ENCODE results near the gene PLA2G4E. TPM values are rescaled to one million over a fixed set of nuclear protein-coding genes. Genes with fewer than 3 reads are reported as not detected.
A peak's percentile ranks its signal among the peaks of the same experiment; 100 is the strongest.

PLA2G4E gene
- total and polyA plus RNA-seq, 9 of the 15 experiments (the other 6 are each of a cell fraction or from before 2014, with no cell fraction given): 0.03 TPM; not detected in 8

DNA sequence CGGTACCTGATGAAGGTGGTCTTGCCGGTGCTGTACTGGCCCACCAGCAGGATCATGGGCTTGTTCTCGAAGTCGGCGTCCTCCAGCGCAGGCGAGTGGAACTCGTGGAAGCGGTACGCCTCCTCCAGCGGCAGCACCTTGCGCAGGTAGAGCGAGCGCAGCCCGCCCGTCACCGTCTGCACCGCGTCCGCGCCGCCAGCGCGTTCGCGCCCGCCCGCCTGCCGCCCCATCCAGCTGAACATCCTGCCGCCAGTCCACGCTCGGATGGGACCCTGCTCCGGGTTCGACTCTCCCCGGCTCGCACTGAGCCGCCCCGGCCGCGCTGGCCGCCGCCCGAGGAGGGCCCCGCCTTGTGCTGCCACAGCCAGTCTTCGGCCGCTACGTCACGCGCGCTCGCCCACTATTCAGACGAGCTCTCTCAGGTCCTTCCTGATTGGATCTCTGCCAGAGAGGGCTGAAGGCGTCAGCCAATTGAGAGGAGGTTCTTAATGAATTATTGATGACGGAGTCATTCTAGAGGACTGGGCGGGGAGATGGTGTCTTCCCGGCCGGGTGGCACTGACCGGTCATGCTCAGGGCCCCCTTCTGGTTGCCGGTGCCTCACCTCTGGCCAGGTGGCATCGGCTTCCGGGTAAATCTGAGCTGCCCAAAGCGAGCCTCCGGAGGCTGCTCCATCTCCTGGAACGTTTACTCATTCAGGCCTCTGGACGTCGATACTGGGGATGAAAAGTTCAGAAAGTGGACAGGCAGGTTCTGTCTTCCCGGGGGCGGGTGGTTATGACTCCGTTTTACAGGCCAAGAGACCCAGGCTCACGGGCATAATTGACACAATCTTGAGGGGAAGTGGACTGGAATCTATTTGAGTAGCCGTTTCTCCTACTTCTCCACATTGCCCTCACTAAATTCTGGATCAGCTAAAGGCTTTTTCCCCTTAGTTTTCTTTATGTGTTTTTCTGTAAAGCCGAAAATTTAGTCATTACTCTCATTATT lies 48.3 kb downstream of the PLA2G4E start, which contains the start of gene EHD4 (continued):
- TF ChIP-seq ZBTB5 (IDR thresholded peaks at IDR 0.05): no peak
- no peak for TF ChIP-seq FOXA1 (IDR thresholded peaks at IDR 0.05; ENCODE audit: borderline replicate concordance)
- peak; percentile 66 for TF ChIP-seq TAF9B (IDR thresholded peaks at IDR 0.05; ENCODE audit: partially characterized antibody)
- TF ChIP-seq ATF1 (CRISPR knock-in tag; IDR thresholded peaks at IDR 0.05): peak; percentile 66
- TF ChIP-seq ATF1 (tag; IDR thresholded peaks at IDR 0.05): peak; percentile 98
- TF ChIP-seq FOXK2 (conservative IDR thresholded peaks at IDR 0.05 in 1 of 2, IDR thresholded peaks at IDR 0.05 in 1 of 2; ENCODE audit: low read depth in 2 of 2): no peak
- TF ChIP-seq ADNP (tag; IDR thresholded peaks at IDR 0.05): no peak
- TF ChIP-seq, protein P1, sequence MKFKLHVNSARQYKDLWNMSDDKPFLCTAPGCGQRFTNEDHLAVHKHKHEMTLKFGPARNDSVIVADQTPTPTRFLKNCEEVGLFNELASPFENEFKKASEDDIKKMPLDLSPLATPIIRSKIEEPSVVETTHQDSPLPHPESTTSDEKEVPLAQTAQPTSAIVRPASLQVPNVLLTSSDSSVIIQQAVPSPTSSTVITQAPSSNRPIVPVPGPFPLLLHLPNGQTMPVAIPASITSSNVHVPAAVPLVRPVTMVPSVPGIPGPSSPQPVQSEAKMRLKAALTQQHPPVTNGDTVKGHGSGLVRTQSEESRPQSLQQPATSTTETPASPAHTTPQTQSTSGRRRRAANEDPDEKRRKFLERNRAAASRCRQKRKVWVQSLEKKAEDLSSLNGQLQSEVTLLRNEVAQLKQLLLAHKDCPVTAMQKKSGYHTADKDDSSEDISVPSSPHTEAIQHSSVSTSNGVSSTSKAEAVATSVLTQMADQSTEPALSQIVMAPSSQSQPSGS (CRISPR knock-in tag; IDR thresholded peaks at IDR 0.05): no peak
- TF ChIP-seq NCOR1 (IDR thresholded peaks at IDR 0.05): no peak
- TF ChIP-seq GATAD2B (IDR thresholded peaks at IDR 0.05; ENCODE audit: borderline replicate concordance): 0 out of 2 replicates have a peak, but pooled peaks have one; percentile 49
- no peak for TF ChIP-seq CCAR2 (IDR thresholded peaks at IDR 0.05; ENCODE audit: low read depth, low read length)
- TF ChIP-seq, protein P2, sequence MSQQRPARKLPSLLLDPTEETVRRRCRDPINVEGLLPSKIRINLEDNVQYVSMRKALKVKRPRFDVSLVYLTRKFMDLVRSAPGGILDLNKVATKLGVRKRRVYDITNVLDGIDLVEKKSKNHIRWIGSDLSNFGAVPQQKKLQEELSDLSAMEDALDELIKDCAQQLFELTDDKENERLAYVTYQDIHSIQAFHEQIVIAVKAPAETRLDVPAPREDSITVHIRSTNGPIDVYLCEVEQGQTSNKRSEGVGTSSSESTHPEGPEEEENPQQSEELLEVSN (IDR thresholded peaks at IDR 0.05; ENCODE audit: borderline replicate concordance in 1 of 2, extremely low read depth in 1 of 2, insufficient read depth in 1 of 2, insufficient read length in 1 of 2, low read depth in 1 of 2, low read length in 1 of 2, poor library complexity in 1 of 2, severe bottlenecking in 1 of 2): peak; percentile 30 to 69
- TF ChIP-seq BACH1 (tag; IDR thresholded peaks at IDR 0.05): no peak
- TF ChIP-seq RBM22 (IDR thresholded peaks at IDR 0.05; ENCODE audit: low read depth, low read length, poor library complexity, severe bottlenecking): no peak
- no peak for TF ChIP-seq ZNF184 (CRISPR knock-in tag; IDR thresholded peaks at IDR 0.05)
- TF ChIP-seq KLF6 (CRISPR knock-in tag; IDR thresholded peaks at IDR 0.05; ENCODE audit: borderline replicate concordance): no peak
- TF ChIP-seq RFX7 (CRISPR knock-in tag; IDR thresholded peaks at IDR 0.05): no peak
- 0 out of 2 replicates have a peak, but pooled peaks have one; percentile 46 for TF ChIP-seq KDM2B (CRISPR knock-in tag; IDR thresholded peaks at IDR 0.05)
- peak; percentile 90 for TF ChIP-seq ATF7 (IDR thresholded peaks at IDR 0.05)
- no peak for TF ChIP-seq CBX8 (IDR thresholded peaks at IDR 0.05; ENCODE audit: borderline replicate concordance, extremely low read depth, low read depth, low read length, poor library complexity, severe bottlenecking)
- no peak for TF ChIP-seq NBN (IDR thresholded peaks at IDR 0.05; ENCODE audit: low read depth)
- no peak for TF ChIP-seq SRSF9 (IDR thresholded peaks at IDR 0.05; ENCODE audit: borderline replicate concordance, low read depth, low read length)
- no peak for TF ChIP-seq PTBP1 (IDR thresholded peaks at IDR 0.05; ENCODE audit: low read depth, low read length)
